A549 (cell line): ENCODE results near the gene GNAO1. TPM values are rescaled to one million over a fixed set of nuclear protein-coding genes. Genes with fewer than 3 reads are reported as not detected.

Source experiments
- ATAC-seq, 2 experiments: fragments of 200-7000 bp in 1 of 2; fragments of >200 bp in 1 of 2; cut with Nextera tagmentation in 1 of 2; cut with Tn5 transposase in 1 of 2; 3 replicates each; pipeline versions ENCODE4 v1.8.0 to v1.9.1; 2018 to 2020; ENCODE audit warnings: mild to moderate bottlenecking in 1 of 2, moderate library complexity in 1 of 2
- CTCF ChIA-PET: fragments of 300-600 bp; sonication (Branson Sonifier 250); formaldehyde crosslinking; extraction: SDS; loops from one replicate; lab custom pipeline; 2021; ENCODE audit warnings: antibody characterized with exemption, inconsistent platforms; lab: Yijun Ruan, JAX
- POLR2A ChIA-PET: fragments of 350-600 bp; formaldehyde crosslinking; extraction: SDS; loops from one replicate; lab custom pipeline; 2021; ENCODE audit warnings: antibody characterized with exemption, inconsistent platforms; lab: Yijun Ruan, JAX
- DNase-seq, 2 experiments: peaks; one replicate each; pipeline versions ENCODE4 v3.0.0 to v3.0.0-alpha.2; 2011 to 2016; ENCODE audit warnings: low read depth in 1 of 2, low spot score in 1 of 2
- FAIRE-seq: peaks from 2 replicates; lab custom pipeline; 2011; peaks lifted over from hg19 to GRCh38; lab: Jason Lieb, UNC
- H3K27ac ChIP-seq, 2 experiments: fragments of >200 bp; sonication (Bioruptor Twin); formaldehyde crosslinking; 3 replicates each; pipeline ENCODE4 v1.5.1; 2016 to 2017
- H3K4me1 ChIP-seq: fragments of >200 bp; sonication (Bioruptor Twin); formaldehyde crosslinking; 3 replicates; pipeline ENCODE4 v1.6.1; 2016
- H3K4me2 ChIP-seq: fragments of >200 bp; sonication (Bioruptor Twin); formaldehyde crosslinking; 3 replicates; pipeline ENCODE4 v1.6.1; 2016
- H3K4me3 ChIP-seq: fragments of >200 bp; sonication (Bioruptor Twin); formaldehyde crosslinking; 3 replicates; pipeline ENCODE4 v1.5.1; 2016
- H3K9me3 ChIP-seq: fragments of >200 bp; sonication (Bioruptor Twin); formaldehyde crosslinking; 3 replicates; pipeline ENCODE4 v1.6.1; 2016
- BHLHE40 ChIP-seq: IDR thresholded peaks from 2 replicates; pipeline ENCODE4 v1.6.1; 2012; ENCODE audit warnings: low read depth, low read length, inconsistent platforms
- CHD2 ChIP-seq: fragments of 150-350 bp; IDR thresholded peaks from 2 replicates; pipeline ENCODE4 v1.6.1; 2014; ENCODE audit warnings: low read length; ENCODE audit not compliant: partially characterized antibody
- EHMT2 ChIP-seq: fragments of 200-600 bp; sonication (generic); IDR thresholded peaks from 2 replicates; pipeline ENCODE4 v1.6.1; 2016; ENCODE audit warnings: antibody characterized with exemption, low read depth, mild to moderate bottlenecking, moderate library complexity
- ESRRA ChIP-seq: fragments of 150-350 bp; IDR thresholded peaks from 2 replicates; pipeline ENCODE4 v1.6.1; 2014; ENCODE audit warnings: mild to moderate bottlenecking, low read length, borderline replicate concordance
- HEYL ChIP-seq: fragments of 250-450 bp; sonication (Bioruptor Pico); IDR thresholded peaks from 2 replicates; pipeline ENCODE4 v1.8.0; 2021; ENCODE audit warnings: mild to moderate bottlenecking, moderate library complexity
- JUN ChIP-seq, 2 experiments: fragments of >200 bp; sonication (Bioruptor Twin); formaldehyde crosslinking; IDR thresholded peaks; 2 replicates in 1 of 2; 3 replicates in 1 of 2; pipeline ENCODE4 v1.6.1; 2016 to 2017
- JUNB ChIP-seq: fragments of >200 bp; sonication (Bioruptor Twin); formaldehyde crosslinking; IDR thresholded peaks from 2 replicates; pipeline ENCODE4 v1.6.1; 2016
- KDM1A ChIP-seq: fragments of 200-600 bp; sonication (generic); IDR thresholded peaks from 2 replicates; pipeline ENCODE4 v1.6.1; 2016; ENCODE audit warnings: low read depth, mild to moderate bottlenecking
- MAFK ChIP-seq: fragments of 450-650 bp; IDR thresholded peaks from 2 replicates; pipeline ENCODE4 v1.6.1; 2014; ENCODE audit not compliant: partially characterized antibody
- MAX ChIP-seq: IDR thresholded peaks from 2 replicates; pipeline ENCODE4 v1.6.1; 2012
- NR3C1 ChIP-seq: fragments of >200 bp; sonication (Bioruptor Twin); formaldehyde crosslinking; IDR thresholded peaks from 3 replicates; pipeline ENCODE4 v1.6.1; 2017
- PBX3 ChIP-seq: IDR thresholded peaks from 2 replicates; pipeline ENCODE4 v1.6.1; 2012
- PHF8 ChIP-seq: fragments of 200-600 bp; sonication (generic); IDR thresholded peaks from 2 replicates; pipeline ENCODE4 v1.6.1; 2016; ENCODE audit warnings: low read depth, mild to moderate bottlenecking, antibody characterized with exemption, moderate library complexity, borderline replicate concordance
- POLR2AphosphoS2 ChIP-seq: conservative IDR thresholded peaks from 2 replicates; pipeline ENCODE4 v1.6.1; 2012; ENCODE audit warnings: low read length, improper control_type of control experiment, inconsistent platforms
- RAD21 ChIP-seq, 2 experiments: fragments of >200 bp in 1 of 2; sonication (Bioruptor Twin) in 1 of 2; formaldehyde crosslinking in 1 of 2; IDR thresholded peaks in 1 of 2; conservative IDR thresholded peaks in 1 of 2; 2 replicates in 1 of 2; 3 replicates in 1 of 2; pipeline ENCODE4 v1.6.1; 2012 to 2018; ENCODE audit warnings: inconsistent platforms in 1 of 2
- RCOR1 ChIP-seq: fragments of 150-350 bp; IDR thresholded peaks from 2 replicates; pipeline ENCODE4 v1.6.1; 2014; ENCODE audit warnings: antibody characterized with exemption, low read length, low read depth
- REST ChIP-seq: fragments of 200-600 bp; sonication (generic); IDR thresholded peaks from 2 replicates; pipeline ENCODE4 v1.6.1; 2016; ENCODE audit warnings: antibody characterized with exemption, mild to moderate bottlenecking, moderate library complexity
- TFCP2L1 ChIP-seq: fragments of 250-450 bp; sonication (Bioruptor Pico); IDR thresholded peaks from 2 replicates; pipeline ENCODE4 v1.5.0; 2021; ENCODE audit warnings: mild to moderate bottlenecking
- ZFP36 ChIP-seq: fragments of 450-650 bp; IDR thresholded peaks from 2 replicates; pipeline ENCODE4 v1.6.1; 2014; ENCODE audit warnings: borderline replicate concordance; ENCODE audit not compliant: partially characterized antibody
- WGBS: methylation state at CpG from one replicate; pipeline ENCODE4 v1.1.6; 2017; ENCODE audit errors: missing lambda C conversion rate; 5-methylcytosine and 5-hydroxymethylcytosine counted together
- polyA plus RNA-seq, 4 experiments: library from polyadenylated mRNA; depleted of rRNA in 3 of 4; stranded (reverse); fragments of >200 nt; fragmentation: RNase III in 1 of 4; extraction: RNeasy Plus Mini Kit Qiagen cat#74134 plus additional on column Dnase treatment in 1 of 4; gene quantifications; 2 replicates in 3 of 4; 3 replicates in 1 of 4; pipeline ENCODE4 v1.2.3, GENCODE V29; 2011 to 2017
- TF ChIP-seq, protein P1 (sequence below): IDR thresholded peaks from 2 replicates; pipeline ENCODE4 v1.6.1; 2012; ENCODE audit warnings: low read depth, borderline replicate concordance

Gene GNAO1
- polyA plus RNA-seq, 2 of the 4 experiments (the other 2 are of a cell fraction): 0.22 to 0.23 TPM

DNA sequence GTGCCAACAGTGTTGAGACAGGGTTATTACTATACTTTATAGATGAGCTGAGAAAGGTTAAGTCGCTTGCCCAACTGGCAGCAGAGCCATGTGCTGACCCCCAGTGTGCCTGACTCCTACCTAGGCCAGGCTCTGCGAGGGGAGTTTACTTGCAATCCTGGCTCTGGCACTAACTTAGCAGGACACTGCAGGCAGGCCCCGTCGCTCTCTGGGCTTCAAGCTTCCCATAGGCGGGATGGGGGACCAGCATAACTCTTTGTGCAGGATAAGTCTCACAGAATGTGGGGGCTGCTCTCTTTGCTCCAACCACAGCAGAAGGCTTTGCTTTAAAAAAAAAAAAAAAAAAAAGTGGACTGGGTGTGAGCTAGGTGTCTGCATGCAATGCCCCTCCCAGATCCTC is 102.7 kb downstream of the GNAO1 start:
- ATAC-seq (no peak), FAIRE-seq (no peak), DNase-seq (no peak)
- ChIA-PET CTCF (interaction anchor here (0.9 to 1.0 kb wide), 2 partner anchors 24 to 25 kb away, joined by 3 read pairs; no protein-coding TSS in a partner anchor), POLR2A (no interaction called here)
- Histone ChIP-seq H3K4me3 (no peak overlapping the region), H3K4me1 (no peaks in the 10 kb centered on the region), H3K9me3 (no peaks in the 10 kb centered on the region), H3K27ac (no peak overlapping the region), H3K4me2 (no peak overlapping the region)
- 73% methylated on average over 4 of the region's 5 CpGs for WGBS
- TF ChIP-seq KDM1A (no peak), TFCP2L1 (CRISPR knock-in tag) (no peak), REST (no peak), PBX3 (no peak), MAFK (no peak), PHF8 (no peak), CHD2 (no peak)
- TF ChIP-seq, protein P1, sequence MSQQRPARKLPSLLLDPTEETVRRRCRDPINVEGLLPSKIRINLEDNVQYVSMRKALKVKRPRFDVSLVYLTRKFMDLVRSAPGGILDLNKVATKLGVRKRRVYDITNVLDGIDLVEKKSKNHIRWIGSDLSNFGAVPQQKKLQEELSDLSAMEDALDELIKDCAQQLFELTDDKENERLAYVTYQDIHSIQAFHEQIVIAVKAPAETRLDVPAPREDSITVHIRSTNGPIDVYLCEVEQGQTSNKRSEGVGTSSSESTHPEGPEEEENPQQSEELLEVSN: no peak

DNA sequence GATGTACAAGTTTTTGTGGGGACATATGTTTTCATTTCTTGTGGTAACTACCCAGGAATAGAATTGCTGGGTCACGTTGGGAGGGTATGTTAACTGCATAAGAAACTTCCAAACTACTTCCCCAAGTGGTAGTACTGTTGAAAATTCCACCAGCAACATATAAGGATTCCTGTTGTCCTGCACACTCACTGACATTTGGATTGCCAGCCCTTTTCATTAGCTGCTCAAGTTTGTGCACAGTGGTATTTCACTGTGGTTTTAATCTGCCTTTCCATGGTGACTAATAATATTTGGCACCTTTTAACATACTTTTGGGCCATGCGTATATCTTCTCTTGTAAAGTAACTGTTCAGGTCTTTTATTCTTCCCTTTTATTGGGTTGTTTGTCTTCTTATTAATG is 103.3 kb downstream of the GNAO1 start:
- TF ChIP-seq RCOR1 (no peak), MAX (no peak), ESRRA (no peak), JUN (IDR thresholded peaks at IDR 0.05) (no peak), NR3C1 (no peak), KDM1A (no peak), BHLHE40 (no peak)
- DNase-seq (no peak), FAIRE-seq (no peak), ATAC-seq (no peak)
- ChIA-PET CTCF (interaction anchor here (0.9 kb wide), 1 partner anchor 24 kb away, joined by 3 read pairs; no protein-coding TSS in a partner anchor), POLR2A (no interaction called here)
- no peaks in the 10 kb centered on the region for H3K9me3 ChIP-seq
- no peak overlapping the region for H3K4me2 ChIP-seq
- H3K27ac ChIP-seq: no peak overlapping the region
- H3K4me3 ChIP-seq: no peak overlapping the region
- H3K4me1 ChIP-seq: no peaks in the 10 kb centered on the region
- 51% methylated on average over 2 of the region's 2 CpGs for WGBS

- H3K27ac ChIP-seq: no peak overlapping the region
- no peak for FAIRE-seq
- CTCF ChIA-PET: interaction anchor here (2.2 kb wide), 1 partner anchor 23 kb away, joined by 11 read pairs; no protein-coding TSS in a partner anchor
Observed at GRCh38 chr16:56295059-56295665, 103.9 kb downstream of the GNAO1 start.

More at GRCh38 chr16:56295059-56295665, 103.9 kb downstream of the GNAO1 start:
- Histone ChIP-seq H3K9me3 (no peaks in the 10 kb centered on the region), H3K4me1 (no peaks in the 10 kb centered on the region), H3K4me2 (no peak overlapping the region), H3K4me3 (no peak overlapping the region)
- POLR2A ChIA-PET: no interaction called here
- WGBS: 62% methylated on average over 8 of the region's 8 CpGs
- TF ChIP-seq KDM1A: no peak
- no peak for TF ChIP-seq JUNB
- TF ChIP-seq, protein P1: no peak
- no peak for TF ChIP-seq EHMT2
- TF ChIP-seq RAD21 (conservative IDR thresholded peaks at IDR 0.05 in 1 of 2, IDR thresholded peaks at IDR 0.05 in 1 of 2): no peak
- TF ChIP-seq ZFP36: no peak
- no peak for TF ChIP-seq HEYL
- no peak for TF ChIP-seq POLR2AphosphoS2
- no peak for ATAC-seq
- no peak for DNase-seq
